ENCODE data around the gene TMUB1. TPM values are rescaled to one million over a fixed set of nuclear protein-coding genes. Genes with fewer than 3 reads are reported as not detected.

Gene TMUB1
- total and polyA plus RNA-seq, 2 donors (not counting 3 experiments of a cell fraction or from before 2014, with no cell fraction given), result 41.3 to 45.3 TPM

DNA sequence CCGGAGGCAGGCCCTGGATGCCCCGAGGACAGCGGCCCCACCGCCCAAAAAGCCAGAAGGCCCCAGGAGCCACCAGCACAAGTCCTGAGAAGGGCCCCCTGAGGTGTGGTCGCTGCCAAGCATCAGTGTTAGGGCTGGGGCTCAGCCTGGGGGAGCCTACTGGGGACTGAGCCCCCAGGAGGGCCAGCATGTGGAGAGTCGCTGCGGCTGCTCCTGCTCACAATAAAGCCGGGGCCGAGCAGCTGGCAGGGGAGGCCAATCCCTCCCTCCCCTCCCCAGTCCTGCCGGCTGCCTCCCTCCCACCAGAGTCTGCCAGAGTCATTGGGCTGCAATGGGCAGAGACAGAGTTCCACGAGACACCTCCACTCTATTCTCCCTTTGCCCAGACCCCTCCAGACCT, 38.0 kb downstream of the TMUB1 start:
- Histone ChIP-seq H3K27ac (ENCODE audit: insufficient read depth, low read depth, low read length) (no peak overlapping the region), H3K9me1 (replicated peaks; ENCODE audit: control insufficient read depth, extremely low read depth, insufficient read depth, low read length) (no peaks in the 10 kb centered on the region), H2AFZ (ENCODE audit: low read depth, low read length) (no peak overlapping the region), H3K9me3 (replicated peaks; ENCODE audit: control insufficient read depth, insufficient read depth, low read length) (no peaks in the 10 kb centered on the region), H3K79me2 (ENCODE audit: control insufficient read depth, insufficient read depth, low read length) (no peaks in the 10 kb centered on the region), H3K9ac (replicated peaks; ENCODE audit: extremely low read depth, insufficient read depth, low read length) (no peak overlapping the region), H4K20me1 (replicated peaks; ENCODE audit: control insufficient read depth, extremely low read depth, insufficient read depth, low read length) (no peaks in the 10 kb centered on the region), H3K36me3 (ENCODE audit: control insufficient read depth in 2 of 2, extremely low read depth in 1 of 2, insufficient read depth in 2 of 2, low read length in 2 of 2) (no peaks in the 10 kb centered on the region), H3K4me1 (ENCODE audit: control insufficient read depth, extremely low read depth, insufficient read depth, low read length) (peaks cover under 1% of the 10 kb centered on the region), H3K27me3 (ENCODE audit: control insufficient read depth in 2 of 2, insufficient read depth in 2 of 2, low read length in 2 of 2) (peaks cover 0 to 1% of the 10 kb centered on the region in 2 experiments), H3K4me2 (ENCODE audit: insufficient read depth, low read length) (no peak overlapping the region), H3K4me3 (replicated peaks in 1 of 3; ENCODE audit: insufficient read depth in 1 of 3, low read depth in 1 of 3, low read length in 3 of 3) (no peak overlapping the region)
- FAIRE-seq (no peak), DNase-seq (ENCODE audit: low read depth, low spot score) (no peak)
- dilution Hi-C loops (cut with MboI; ENCODE audit: extremely low pct_ligation_motif_present, low sequenced_read_pairs) (no loop called here), intact Hi-C loops (cut with micrococcal nuclease) (no loop called here)
- no TSS peak for BruUV-seq (replicated peaks)
- ChIA-PET POLR2A (no interaction called here), CTCF (interaction anchor here (1.0 to 1.6 kb wide), 2 partner anchors 17 to 27 kb away, joined by 5 read pairs; partner anchors contain the start of gene ABCB8)
- no peak for TF ChIP-seq POLR2AphosphoS5 (IDR thresholded peaks at IDR 0.05; ENCODE audit: insufficient read depth, low read depth, low read length)
- no peak for TF ChIP-seq JUN (IDR thresholded peaks at IDR 0.05; ENCODE audit: borderline replicate concordance, insufficient read depth, insufficient read length, low read depth)
- TF ChIP-seq, protein P1, sequence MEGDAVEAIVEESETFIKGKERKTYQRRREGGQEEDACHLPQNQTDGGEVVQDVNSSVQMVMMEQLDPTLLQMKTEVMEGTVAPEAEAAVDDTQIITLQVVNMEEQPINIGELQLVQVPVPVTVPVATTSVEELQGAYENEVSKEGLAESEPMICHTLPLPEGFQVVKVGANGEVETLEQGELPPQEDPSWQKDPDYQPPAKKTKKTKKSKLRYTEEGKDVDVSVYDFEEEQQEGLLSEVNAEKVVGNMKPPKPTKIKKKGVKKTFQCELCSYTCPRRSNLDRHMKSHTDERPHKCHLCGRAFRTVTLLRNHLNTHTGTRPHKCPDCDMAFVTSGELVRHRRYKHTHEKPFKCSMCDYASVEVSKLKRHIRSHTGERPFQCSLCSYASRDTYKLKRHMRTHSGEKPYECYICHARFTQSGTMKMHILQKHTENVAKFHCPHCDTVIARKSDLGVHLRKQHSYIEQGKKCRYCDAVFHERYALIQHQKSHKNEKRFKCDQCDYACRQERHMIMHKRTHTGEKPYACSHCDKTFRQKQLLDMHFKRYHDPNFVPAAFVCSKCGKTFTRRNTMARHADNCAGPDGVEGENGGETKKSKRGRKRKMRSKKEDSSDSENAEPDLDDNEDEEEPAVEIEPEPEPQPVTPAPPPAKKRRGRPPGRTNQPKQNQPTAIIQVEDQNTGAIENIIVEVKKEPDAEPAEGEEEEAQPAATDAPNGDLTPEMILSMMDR (IDR thresholded peaks at IDR 0.05; ENCODE audit: extremely low read depth in 1 of 2, insufficient read depth in 1 of 2, low read depth in 1 of 2, low read length in 2 of 2), result no peak
- TF ChIP-seq, protein P2, sequence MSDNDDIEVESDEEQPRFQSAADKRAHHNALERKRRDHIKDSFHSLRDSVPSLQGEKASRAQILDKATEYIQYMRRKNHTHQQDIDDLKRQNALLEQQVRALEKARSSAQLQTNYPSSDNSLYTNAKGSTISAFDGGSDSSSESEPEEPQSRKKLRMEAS (IDR thresholded peaks at IDR 0.05; ENCODE audit: insufficient read depth, insufficient read length), result no peak
- TF ChIP-seq MYC (IDR thresholded peaks at IDR 0.05; ENCODE audit: low read depth, low read length), result no peak
- no peak for TF ChIP-seq GATA2 (IDR thresholded peaks at IDR 0.05; ENCODE audit: insufficient read depth, insufficient read length, low read depth, low read length)
- no peak for TF ChIP-seq POLR2A (IDR thresholded peaks at IDR 0.05; ENCODE audit: low read depth, low read length)
- TF ChIP-seq FOS (IDR thresholded peaks at IDR 0.05; ENCODE audit: borderline replicate concordance, insufficient read depth, low read length), result no peak
- no peak for TF ChIP-seq EZH2 (IDR thresholded peaks at IDR 0.05; ENCODE audit: borderline replicate concordance, low read depth, low read length, severe bottlenecking)

Measured in endothelial cell of umbilical vein (primary cell).